GM12892 (cell line): ENCODE measurements around the gene PAPPA.

Experiments
- DNase-seq: peaks from one replicate; pipeline ENCODE4 v3.0.0; 2011; ENCODE audit not compliant: insufficient read length
- FAIRE-seq: peaks from 2 replicates; lab custom pipeline; 2011; peaks lifted over from hg19 to GRCh38; lab: Jason Lieb, UNC
- POLR2A ChIP-seq: IDR thresholded peaks from 2 replicates; pipeline ENCODE4 v1.6.1; 2011; ENCODE audit warnings: low read depth, low read length, control low read depth
- POLR2AphosphoS5 ChIP-seq: IDR thresholded peaks from 2 replicates; pipeline ENCODE4 v1.6.1; 2011; ENCODE audit warnings: low read depth, low read length, control low read depth
- TAF1 ChIP-seq: IDR thresholded peaks from 2 replicates; pipeline ENCODE4 v1.6.1; 2011; ENCODE audit warnings: low read depth, mild to moderate bottlenecking, control low read depth, low read length, borderline replicate concordance

PAPPA gene

DNA sequence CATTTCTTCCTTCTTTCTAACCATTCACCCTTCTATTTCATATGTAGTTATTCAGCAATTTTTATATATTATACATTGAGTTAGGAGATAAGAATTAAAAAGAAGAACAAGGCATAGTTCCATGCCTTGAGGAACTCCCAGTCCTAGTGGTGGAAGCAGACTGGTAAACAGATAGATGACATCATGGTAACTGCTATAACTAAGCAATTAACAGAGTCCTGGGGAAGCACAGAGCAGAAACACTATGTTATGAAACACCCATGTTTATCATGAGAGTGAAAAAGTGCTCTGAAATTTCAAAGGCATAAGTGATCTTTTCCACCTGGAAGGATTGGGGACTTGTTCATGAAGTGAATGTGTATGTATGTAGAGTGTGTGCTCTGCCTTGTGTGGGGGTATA is 14.6 kb downstream of the PAPPA start:
- TF ChIP-seq TAF1 (no peak), POLR2AphosphoS5 (no peak), POLR2A (no peak)
- no peak for DNase-seq
- FAIRE-seq = no peak

DNA sequence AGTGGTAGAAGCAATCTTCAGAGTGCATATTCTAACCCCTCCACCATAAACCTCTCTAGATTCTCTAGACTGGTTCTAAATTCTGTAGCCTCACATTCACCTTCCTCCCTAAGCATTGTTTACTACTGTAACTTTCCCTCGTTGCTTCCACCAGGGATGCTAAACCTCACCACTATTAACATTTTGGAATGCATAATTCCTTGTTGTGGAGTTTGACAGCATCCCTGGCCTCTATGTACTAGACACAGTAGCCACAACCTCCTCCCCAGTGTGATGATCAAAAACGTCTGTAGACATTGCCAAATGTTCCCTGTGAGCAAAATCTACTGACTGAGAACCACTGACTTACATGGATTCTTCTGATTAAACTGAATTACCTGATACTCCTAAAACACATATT is 18.6 kb downstream of the PAPPA start:
- no peak for FAIRE-seq
- no peak for DNase-seq
- TF ChIP-seq TAF1 (no peak), POLR2AphosphoS5 (no peak), POLR2A (no peak)

DNA sequence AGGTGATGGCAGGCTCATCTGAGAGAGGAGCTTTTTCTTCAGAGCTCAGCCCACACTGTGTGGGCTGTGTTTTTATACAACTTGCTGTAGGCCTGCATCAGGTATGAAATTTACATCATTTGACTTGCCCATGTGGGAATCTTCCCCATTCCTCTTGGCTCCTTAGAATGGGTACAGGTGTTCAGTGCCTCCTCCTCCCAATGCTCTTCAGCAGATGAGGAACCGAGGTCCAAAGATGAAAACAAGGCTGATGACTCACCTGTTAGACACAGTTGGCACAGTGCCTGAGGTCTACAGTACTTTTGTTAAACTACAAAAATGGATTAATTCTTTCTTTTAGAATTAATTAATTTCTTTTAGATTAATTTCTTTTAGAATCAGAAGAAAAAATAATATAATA is 20.8 kb downstream of the PAPPA start:
- FAIRE-seq (no peak), DNase-seq (no peak)
- no peak for TF ChIP-seq POLR2A
- no peak for TF ChIP-seq TAF1
- TF ChIP-seq POLR2AphosphoS5 = no peak

DNA sequence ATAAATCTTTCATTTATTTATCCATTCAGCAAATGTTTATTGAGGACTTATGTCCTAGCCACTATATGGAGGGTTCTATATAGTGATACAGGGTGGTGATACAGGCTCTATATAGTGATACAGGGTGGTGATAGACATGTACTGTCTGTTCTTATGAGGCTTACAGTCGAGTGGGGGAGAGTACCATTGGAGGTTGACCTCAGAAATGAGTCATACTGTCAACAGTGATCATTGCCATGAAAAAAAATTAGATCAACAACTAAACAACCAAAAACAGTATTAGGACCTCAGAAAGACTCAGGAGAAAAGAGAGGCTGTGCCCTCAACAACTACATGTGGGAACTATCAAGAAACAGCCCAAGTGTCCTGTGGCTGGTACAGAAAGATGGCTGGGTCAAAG is 22.0 kb downstream of the PAPPA start:
- FAIRE-seq (no peak), DNase-seq (no peak)
- TF ChIP-seq TAF1 (no peak), POLR2AphosphoS5 (no peak), POLR2A (no peak)

DNA sequence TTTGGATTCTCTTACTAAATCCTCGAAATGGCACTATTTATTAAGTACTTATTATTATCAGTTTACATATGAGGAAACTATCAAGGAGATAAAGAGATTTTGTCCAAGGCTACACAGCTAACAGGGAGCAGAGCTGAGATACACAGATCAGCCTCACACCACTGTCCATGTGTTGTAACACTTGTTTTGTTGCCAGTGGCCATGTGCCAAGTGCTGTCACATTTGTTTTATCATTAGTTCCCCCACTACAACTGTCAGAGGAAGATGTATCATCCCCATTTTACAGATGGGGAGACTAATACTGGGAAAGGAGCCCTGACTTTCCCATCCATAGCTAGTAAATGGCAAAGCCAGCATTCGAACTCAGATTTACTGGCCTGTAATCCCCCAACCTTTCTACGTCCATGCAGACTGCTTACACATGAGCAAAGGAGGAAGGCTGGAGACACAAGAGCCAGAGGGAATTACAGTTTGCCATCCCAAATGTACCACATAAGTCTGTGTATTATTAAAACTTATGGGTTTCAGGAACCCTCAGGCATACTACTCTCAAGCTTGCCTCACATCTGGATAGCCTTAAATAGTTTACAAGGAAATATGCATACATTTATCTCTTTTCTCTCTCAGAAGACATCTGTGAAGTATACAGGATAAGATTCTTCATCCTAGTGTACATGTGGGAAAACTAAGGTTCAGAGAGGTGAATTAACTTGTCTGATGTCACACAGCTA is 25.1 kb downstream of the PAPPA start:
- TF ChIP-seq POLR2AphosphoS5 = no peak
- FAIRE-seq (no peak), DNase-seq (no peak)

DNA sequence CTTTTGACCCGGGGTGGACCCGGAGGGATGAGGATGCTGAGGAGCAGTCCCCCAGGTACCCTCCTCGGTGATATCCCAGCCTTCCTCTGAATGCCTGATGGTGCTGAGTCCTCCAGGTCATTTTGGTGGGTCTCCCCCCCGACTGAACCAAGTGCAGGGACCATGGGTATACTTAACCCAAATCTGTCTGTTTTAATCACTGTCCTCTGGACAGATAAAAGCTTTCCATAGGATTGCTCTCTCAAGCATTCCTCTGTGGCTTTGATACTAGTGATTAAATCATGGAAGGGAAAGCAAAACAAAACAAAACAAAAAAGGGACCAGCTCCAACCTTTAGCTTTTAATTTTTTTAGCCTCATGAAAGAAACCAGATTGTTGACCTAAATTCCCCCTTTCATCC is 26.0 kb downstream of the PAPPA start:
- no peak for DNase-seq
- no peak for TF ChIP-seq POLR2A
- TF ChIP-seq POLR2AphosphoS5 = no peak
- no peak for TF ChIP-seq TAF1
- FAIRE-seq = no peak

- DNase-seq (no peak), FAIRE-seq (no peak)
- no peak for TF ChIP-seq POLR2A
- no peak for TF ChIP-seq TAF1
- TF ChIP-seq POLR2AphosphoS5 = no peak
Observed at GRCh38 chr9:116181853-116182610, 28.4 kb downstream of the PAPPA start.

GRCh38 chr9:116182876-116183275 is 29.3 kb downstream of the PAPPA start:
- DNase-seq = no peak
- FAIRE-seq = no peak
- TF ChIP-seq POLR2AphosphoS5 (no peak), POLR2A (no peak), TAF1 (no peak)

- no peak for TF ChIP-seq TAF1
- TF ChIP-seq POLR2A = no peak
- TF ChIP-seq POLR2AphosphoS5 = no peak
- no peak for DNase-seq
- FAIRE-seq = no peak
Observed at GRCh38 chr9:116187570-116188170, 34.1 kb downstream of the PAPPA start.

DNA sequence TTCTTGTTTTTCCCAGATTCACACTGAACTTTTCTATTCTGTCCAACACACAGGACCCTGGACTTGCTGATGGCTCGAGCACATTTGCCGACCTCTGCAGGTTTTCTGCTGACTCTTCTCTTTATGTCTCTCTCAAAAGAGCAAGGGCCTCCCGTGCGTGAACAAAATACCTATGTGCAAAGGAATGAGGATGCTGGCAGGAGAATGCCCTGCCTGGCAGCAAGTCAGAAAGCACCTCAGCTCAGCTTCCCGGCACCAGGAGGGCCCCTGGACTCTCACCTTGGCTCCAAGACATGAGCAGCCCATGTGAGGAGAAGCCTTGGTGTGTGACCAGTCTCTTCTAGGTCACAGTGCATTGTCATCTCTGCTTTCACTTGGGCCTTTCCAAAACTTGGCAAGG is 36.1 kb downstream of the PAPPA start:
- no peak for FAIRE-seq
- TF ChIP-seq POLR2A (no peak), POLR2AphosphoS5 (no peak), TAF1 (no peak)
- DNase-seq = no peak

- FAIRE-seq = no peak
Observed at GRCh38 chr9:116190637-116191396, 37.2 kb downstream of the PAPPA start.

More at GRCh38 chr9:116190637-116191396, 37.2 kb downstream of the PAPPA start:
- DNase-seq = no peak
- no peak for TF ChIP-seq POLR2AphosphoS5
- no peak for TF ChIP-seq POLR2A
- no peak for TF ChIP-seq TAF1
